HG03469 (cell line): ENCODE data around the gene FRMD7.

Source experiments
- ATAC-seq: cut with Tn5 transposase; IDR thresholded peaks from one replicate; pipeline ENCODE4 v1.9.1; 2021; ENCODE audit warnings: mild to moderate bottlenecking, moderate library complexity, moderate number of reproducible peaks; ENCODE audit not compliant: unreplicated experiment

The FRMD7 gene

GRCh38 chrX:132037479-132037993, 90.3 kb downstream of the FRMD7 start:
- ATAC-seq = no peak

DNA sequence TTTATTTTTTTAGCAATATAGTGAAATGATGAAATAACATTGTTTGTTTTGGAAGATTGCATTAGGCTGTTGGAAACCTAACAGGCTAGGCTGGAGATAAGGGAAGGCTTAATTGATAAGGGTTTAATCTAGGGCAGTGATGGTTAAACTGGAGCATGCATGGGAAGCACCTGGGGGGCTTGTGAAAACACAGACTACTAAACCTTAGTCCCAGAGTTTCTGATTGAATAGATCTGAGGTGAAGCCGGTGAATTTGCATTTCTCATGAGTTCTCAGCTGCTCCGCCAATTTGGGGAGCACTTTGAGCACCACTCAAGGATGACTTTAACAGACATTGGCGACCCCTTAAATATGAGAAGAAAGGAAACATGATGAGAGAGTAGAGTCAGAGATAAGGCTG, 93.2 kb downstream of the FRMD7 start:
- no peak for ATAC-seq

- ATAC-seq = peak; percentile 51
Measured at GRCh38 chrX:132033166-132033565, 94.7 kb downstream of the FRMD7 start.

DNA sequence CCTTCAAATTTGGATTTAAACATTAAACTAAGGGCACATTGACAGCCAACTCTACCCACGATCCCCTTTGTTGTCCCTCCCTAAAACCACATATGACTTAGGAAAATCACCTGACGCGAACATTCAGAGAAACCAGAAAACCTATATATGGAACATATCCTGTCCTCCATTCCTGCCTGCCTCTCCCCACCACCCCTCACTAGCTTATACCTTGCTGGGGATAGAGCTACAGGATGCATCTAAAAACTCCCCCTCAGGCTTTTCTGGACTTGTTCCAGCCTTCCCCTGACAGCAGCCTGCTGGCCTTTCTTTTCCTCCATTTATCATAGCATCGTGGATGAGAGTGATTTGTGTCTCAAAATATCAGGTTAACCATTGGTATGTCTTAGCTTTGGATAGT, 96.0 kb downstream of the FRMD7 start:
- no peak for ATAC-seq

DNA sequence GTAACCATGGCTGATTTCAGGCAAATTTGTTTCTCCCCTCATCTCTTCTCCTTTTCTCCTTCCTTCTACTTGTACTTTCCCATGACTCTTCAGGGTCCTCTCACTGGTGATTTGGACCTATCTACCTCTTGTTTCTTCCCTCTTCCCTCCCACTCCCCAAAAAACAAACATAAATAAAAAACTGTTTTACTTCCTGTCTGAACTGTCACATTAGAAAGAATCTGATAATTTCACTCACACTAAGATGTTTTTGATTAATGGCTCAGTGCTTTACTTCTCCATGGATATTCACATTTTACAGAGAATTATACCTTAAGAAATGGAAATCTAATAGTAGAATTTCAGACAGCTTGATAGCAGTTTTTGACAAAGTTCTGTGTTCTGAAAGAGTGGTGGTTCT, 97.6 kb downstream of the FRMD7 start:
- no peak for ATAC-seq
